HCT116 (cell line): Measurements from ENCODE around the gene SNTB2. TPM values are rescaled to one million over a fixed set of nuclear protein-coding genes. Genes with fewer than 3 reads are reported as not detected.

Source experiments
- ATAC-seq: fragments of 200-7000 bp; cut with Tn5 transposase; 2 replicates; pipeline ENCODE4 v1.9.1; 2020; ENCODE audit warnings: mild to moderate bottlenecking, moderate library complexity
- BruUV-seq: library from RNA; stranded (reverse); fragments of 400-500 nt; replicated peaks from 2 replicates; lab custom pipeline; 2021; lab: Mats Ljungman, UMichigan
- CTCF ChIA-PET: fragments of 300-600 bp; sonication (Branson Sonifier 250); formaldehyde crosslinking; loops from one replicate; lab custom pipeline; 2021; ENCODE audit warnings: antibody characterized with exemption; lab: Charles Lee
- POLR2A ChIA-PET: fragments of 300-600, 350-600 bp; sonication (Branson Sonifier 250); formaldehyde crosslinking; loops from one replicate; lab custom pipeline; 2021; ENCODE audit warnings: antibody characterized with exemption; lab: Charles Lee
- RAD21 ChIA-PET, 2 experiments: fragments of 300-600 bp; sonication (Branson Sonifier 250); formaldehyde crosslinking; loops; one replicate each; lab custom pipeline; 2023; ENCODE audit warnings: low total read pairs in 2 of 2; ENCODE audit not compliant: uncharacterized antibody in 2 of 2, unreplicated experiment in 2 of 2, low non-redundant PET in 1 of 2; lab: Charles Lee
- DNase-seq: peaks from one replicate; pipeline ENCODE4 v3.0.0-alpha.2; 2010; ENCODE audit warnings: low read depth, low spot score
- H2AFZ ChIP-seq: fragments of 200-600 bp; shearing (Covaris generic), sonication (generic); 2 replicates; pipeline ENCODE4 v1.6.1; 2017; ENCODE audit warnings: low read depth, mixed run types, mixed read lengths, antibody characterized with exemption, low read length; ENCODE audit not compliant: poor library complexity, severe bottlenecking
- H3K27ac ChIP-seq: 2 replicates; pipeline ENCODE4 v1.5.1; 2012; ENCODE audit warnings: low read depth, low read length
- H3K27me3 ChIP-seq: fragments of 200-600 bp; sonication (generic); 2 replicates; pipeline ENCODE4 v1.6.1; 2016; ENCODE audit warnings: mixed run types, low read length, mixed read lengths; ENCODE audit not compliant: insufficient read depth
- H3K36me3 ChIP-seq, 2 experiments: fragments of 200-500 bp in 1 of 2; fragments of 200-600 bp in 1 of 2; sonication (Bioruptor generic) in 1 of 2; sonication (generic) in 1 of 2; 2 replicates each; pipeline versions ENCODE4 v1.5.1 to v1.6.1; 2014 to 2016; ENCODE audit warnings: low read length in 2 of 2, inconsistent platforms in 1 of 2, mixed read lengths in 1 of 2, mixed run types in 1 of 2; ENCODE audit not compliant: insufficient read depth in 2 of 2, control insufficient read depth in 1 of 2
- H3K4me1 ChIP-seq, 2 experiments: fragments of 200-600 bp in 1 of 2; sonication (generic) in 1 of 2; 2 replicates each; pipeline versions ENCODE4 v1.5.1 to v1.6.1; 2012 to 2017; ENCODE audit warnings: low read length in 2 of 2, inconsistent platforms in 1 of 2, mild to moderate bottlenecking in 1 of 2, mixed read lengths in 1 of 2, mixed run types in 1 of 2, moderate library complexity in 1 of 2; ENCODE audit not compliant: insufficient read depth in 2 of 2, control insufficient read depth in 1 of 2
- H3K4me2 ChIP-seq: fragments of 200-600 bp; sonication (generic); 2 replicates; pipeline ENCODE4 v1.6.1; 2017; ENCODE audit warnings: mixed run types, low read length, mixed read lengths
- H3K4me3 ChIP-seq, 2 experiments: fragments of 200-600 bp in 1 of 2; sonication (generic) in 1 of 2; replicated peaks in 1 of 2; 2 replicates each; pipeline ENCODE4 v1.5.1; 2011 to 2016; ENCODE audit warnings: low read length in 2 of 2, control low read depth in 1 of 2, low read depth in 1 of 2, mild to moderate bottlenecking in 1 of 2, mixed read lengths in 1 of 2, mixed run types in 1 of 2
- H3K79me2 ChIP-seq: fragments of 200-600 bp; sonication (generic); 2 replicates; pipeline ENCODE4 v1.6.1; 2017; ENCODE audit warnings: mild to moderate bottlenecking, mixed run types, low read length, moderate library complexity, mixed read lengths; ENCODE audit not compliant: insufficient read depth
- H3K9ac ChIP-seq: fragments of 200-600 bp; sonication (generic); 2 replicates; pipeline ENCODE4 v1.6.1; 2016; ENCODE audit warnings: low read length, mixed read lengths
- H3K9me2 ChIP-seq: fragments of 200-600 bp; sonication (generic), shearing (Covaris generic); 2 replicates; pipeline ENCODE4 v1.6.1; 2017; ENCODE audit warnings: mixed run types, mild to moderate bottlenecking, moderate library complexity; ENCODE audit not compliant: insufficient read depth
- H3K9me3 ChIP-seq, 2 experiments: fragments of 200-500 bp in 1 of 2; fragments of 200-600 bp in 1 of 2; sonication (Bioruptor generic) in 1 of 2; sonication (generic) in 1 of 2; 2 replicates each; pipeline ENCODE4 v1.6.1; 2014 to 2017; ENCODE audit warnings: low read length in 2 of 2, mixed read lengths in 2 of 2, inconsistent platforms in 1 of 2, low read depth in 1 of 2, mild to moderate bottlenecking in 1 of 2, mixed run types in 1 of 2, moderate library complexity in 1 of 2; ENCODE audit not compliant: control insufficient read depth in 1 of 2, insufficient read depth in 1 of 2
- H4K20me1 ChIP-seq: fragments of 200-600 bp; sonication (generic), shearing (Covaris generic); 2 replicates; pipeline ENCODE4 v1.6.1; 2017; ENCODE audit warnings: mixed run types, mild to moderate bottlenecking, moderate library complexity; ENCODE audit not compliant: insufficient read depth
- CEBPB ChIP-seq: IDR thresholded peaks from 2 replicates; pipeline ENCODE4 v1.6.1; 2012; ENCODE audit warnings: low read depth
- ELF1 ChIP-seq: IDR thresholded peaks from 2 replicates; pipeline ENCODE4 v1.6.1; 2012; ENCODE audit warnings: low read depth, borderline replicate concordance
- EZH2phosphoT487 ChIP-seq: fragments of 200-600 bp; IDR thresholded peaks from 2 replicates; pipeline ENCODE4 v1.6.1; 2018; ENCODE audit warnings: antibody characterized with exemption, borderline replicate concordance
- POLR2A ChIP-seq: IDR thresholded peaks from 2 replicates; pipeline ENCODE4 v1.7.0; 2011; ENCODE audit warnings: borderline replicate concordance; ENCODE audit not compliant: insufficient read depth, insufficient read length; ENCODE audit errors: extremely low read depth
- POLR2AphosphoS5 ChIP-seq: IDR thresholded peaks from 2 replicates; pipeline ENCODE4 v1.6.1; 2011; ENCODE audit warnings: mild to moderate bottlenecking, low read depth, low read length, moderate library complexity
- RAD21 ChIP-seq: IDR thresholded peaks from 2 replicates; pipeline ENCODE4 v1.6.1; 2012; ENCODE audit warnings: low read depth, mild to moderate bottlenecking
- REST ChIP-seq: IDR thresholded peaks from 2 replicates; pipeline ENCODE4 v1.6.1; 2012; ENCODE audit warnings: low read depth
- SIN3A ChIP-seq: IDR thresholded peaks from 2 replicates; pipeline ENCODE4 v1.6.1; 2012; ENCODE audit warnings: low read depth
- YY1 ChIP-seq: IDR thresholded peaks from 2 replicates; pipeline ENCODE4 v1.6.1; 2011; ENCODE audit warnings: low read length, low read depth, moderate library complexity, mild to moderate bottlenecking; ENCODE audit not compliant: insufficient replicate concordance; ENCODE audit errors: extremely low read depth
- ZNF274 ChIP-seq: fragments of 200-500 bp; sonication (Bioruptor generic); IDR thresholded peaks from 2 replicates; pipeline ENCODE4 v1.6.1; 2014; ENCODE audit warnings: mild to moderate bottlenecking, low read depth, low read length, inconsistent platforms
- intact Hi-C: fragments of 100-400 bp; cut with micrococcal nuclease; formaldehyde crosslinking; loops from 2 replicates; pipeline ENCODE4 v1.10.0; 2022
- total RNA-seq: library from RNA; stranded (reverse); gene quantifications from one replicate; pipeline ENCODE4 v1.2.1, GENCODE V29; 2021; ENCODE audit not compliant: unreplicated experiment

SNTB2 gene
- total RNA-seq, 1 experiment from 2014 or later, result 38.1 TPM

- CTCF ChIA-PET, result no interaction called here
Observed at GRCh38 chr16:69199382-69199781, 12.4 kb downstream of the SNTB2 start.

GRCh38 chr16:69201291-69201690 lies 14.3 kb downstream of the SNTB2 start:
- no peak for ATAC-seq
- Histone ChIP-seq H3K9me3 (no peaks in the 10 kb centered on the region), H3K4me2 (no peak overlapping the region), H3K4me3 (no peak overlapping the region), H3K9me2 (no peaks in the 10 kb centered on the region), H3K4me1 (peaks cover 3 to 8% of the 10 kb centered on the region in 2 experiments; a peak in 3 of 4 replicates)
- intact Hi-C loops, result no loop called here
- no TSS peak for BruUV-seq
- TF ChIP-seq RAD21 (no peak), ZNF274 (no peak), REST (no peak), POLR2AphosphoS5 (no peak), YY1 (no peak), SIN3A (no peak), POLR2A (no peak), ELF1 (no peak)
- TF ChIP-seq, all 23 proteins: peak for 0
- H3K27ac ChIP-seq, result no peak overlapping the region
- no peaks in the 10 kb centered on the region for H3K27me3 ChIP-seq
- DNase-seq, result no peak
- CTCF ChIA-PET, result no interaction called here
- H3K36me3 ChIP-seq, result no peaks in the 10 kb centered on the region
- POLR2A ChIA-PET, result no interaction called here
- H4K20me1 ChIP-seq, result no peaks in the 10 kb centered on the region
- no peak overlapping the region for H2AFZ ChIP-seq
- peaks cover 40% of the 10 kb centered on the region for H3K79me2 ChIP-seq
- no peak overlapping the region for H3K9ac ChIP-seq
- RAD21 ChIA-PET, result no interaction called here

More at GRCh38 chr16:69199382-69199781, 12.4 kb downstream of the SNTB2 start:
- H4K20me1 ChIP-seq, result no peaks in the 10 kb centered on the region
- TF ChIP-seq EZH2phosphoT487, result no peak
- no peak for TF ChIP-seq YY1
- TF ChIP-seq CEBPB, result no peak
- no peak for TF ChIP-seq POLR2A
- no peaks in the 10 kb centered on the region for H3K36me3 ChIP-seq
- no peak for ATAC-seq
- POLR2A ChIA-PET, result no interaction called here
- H3K4me2 ChIP-seq, result no peak overlapping the region
- no peak for DNase-seq
- BruUV-seq, result no TSS peak
- no peaks in the 10 kb centered on the region for H3K9me2 ChIP-seq
- H3K4me3 ChIP-seq, result no peak overlapping the region
- H3K27ac ChIP-seq, result no peak overlapping the region
- H3K4me1 ChIP-seq, result peaks cover 3% of the 10 kb centered on the region in 2 experiments; a peak in 2 of 4 replicates
- H3K79me2 ChIP-seq, result peaks cover 57% of the 10 kb centered on the region
- RAD21 ChIA-PET, result no interaction called here
- no peak overlapping the region for H2AFZ ChIP-seq
- H3K27me3 ChIP-seq, result no peaks in the 10 kb centered on the region
- no peak overlapping the region for H3K9ac ChIP-seq
- intact Hi-C loops, result loop anchor here (10.0 kb wide), 1 partner anchor 75 kb away; no protein-coding TSS in a partner anchor
- H3K9me3 ChIP-seq, result no peaks in the 10 kb centered on the region
